Heart left ventricle (tissue), 16 donors: Measurements from ENCODE around the gene ITGAX. TPM values are rescaled to one million over a fixed set of nuclear protein-coding genes. Genes with fewer than 3 reads are reported as not detected.
"Not testable (repeated sequence)": the region's sequence is repeated elsewhere in the genome, so short reads cannot be mapped to it uniquely, and the experiment has no call there.

Experiments used
- ATAC-seq, 4 donors: fragments of 200-7000 bp; cut with Tn5 transposase; one replicate each; pipeline ENCODE4 v1.9.1; 2020 to 2022; ENCODE audit warnings: moderate library complexity in 4 of 4, mild to moderate bottlenecking in 3 of 4, moderate number of reproducible peaks in 1 of 4
- DNase-seq, 5 donors: peaks; one replicate each; pipeline ENCODE4 v3.0.0-alpha.2; 2020
- H3K27ac ChIP-seq, 12 donors: fragments of 200-600 bp; sonication (generic) in 4 of 12; one replicate each; pipeline versions ENCODE4 v1.5.0 to v1.8.0; 2016 to 2022; ENCODE audit warnings: mild to moderate bottlenecking in 2 of 12
- H3K27me3 ChIP-seq, 9 donors: fragments of 200-600 bp; sonication (generic) in 2 of 9; one replicate each; pipeline versions ENCODE4 v1.5.1 to v1.8.0; 2016 to 2022; ENCODE audit warnings: mild to moderate bottlenecking in 3 of 9
- H3K36me3 ChIP-seq, 9 donors: fragments of 200-600 bp; sonication (generic) in 2 of 9; one replicate each; pipeline versions ENCODE4 v1.5.0 to v1.8.0; 2018 to 2022; ENCODE audit warnings: mild to moderate bottlenecking in 2 of 9
- H3K4me1 ChIP-seq, 12 donors: fragments of 200-600 bp; sonication (generic) in 4 of 12; one replicate each; pipeline versions ENCODE4 v1.5.0 to v1.8.0; 2016 to 2022; ENCODE audit warnings: mild to moderate bottlenecking in 3 of 12
- H3K4me3 ChIP-seq, 12 donors: fragments of 200-600 bp; sonication (generic) in 4 of 12; one replicate each; pipeline versions ENCODE4 v1.5.0 to v1.8.0; 2017 to 2022; ENCODE audit warnings: mild to moderate bottlenecking in 9 of 12, moderate library complexity in 4 of 12
- H3K9me3 ChIP-seq, 12 donors: fragments of 200-600 bp; sonication (generic) in 4 of 12; one replicate each; pipeline versions ENCODE4 v1.5.0 to v1.8.0; 2016 to 2022; ENCODE audit warnings: mild to moderate bottlenecking in 1 of 12
- POLR2A ChIP-seq, 2 donors: fragments of 450-650 bp; IDR thresholded peaks; one replicate each; pipeline ENCODE4 v1.6.1; 2017; ENCODE audit warnings: antibody characterized with exemption in 2 of 2, mild to moderate bottlenecking in 2 of 2, moderate library complexity in 2 of 2
- WGBS, 4 donors: extraction: QIAGEN DNeasy Blood & Tissue Kit in 2 of 4; methylation state at CpG; one replicate each; pipeline versions ENCODE4 v1.1.5 to v1.1.7; 2013 to 2018; 5-methylcytosine and 5-hydroxymethylcytosine counted together
- intact Hi-C, 10 donors: fragments of 100-400 bp; cut with DNase I; formaldehyde crosslinking; loops; one replicate each; pipeline versions ENCODE4 v1.11.1 to v1.14.2; 2022
- polyA plus RNA-seq, 2 donors: library from polyadenylated mRNA; stranded (reverse); fragments of 200-250 nt; gene quantifications; one replicate each; pipeline ENCODE4 v1.2.3, GENCODE V29; 2013
- total RNA-seq, 9 donors: library from RNA; depleted of rRNA in 2 of 9; stranded (reverse); fragments of >200 nt in 2 of 9; fragmentation: NEBNext Ultra II Directional in 3 of 9; extraction: Animal tissue kit (Norgen Biotek cat#: 25700) in 3 of 9; gene quantifications; one replicate each; pipeline versions ENCODE4 v1.1.0 to v1.2.4, GENCODE V29; 2016 to 2023
- TF ChIP-seq, protein P1 (sequence below), 12 donors: fragments of 200-600 bp; sonication (generic) in 4 of 12; IDR thresholded peaks; one replicate each; pipeline versions ENCODE4 v1.5.0 to v1.8.0; 2018 to 2022; ENCODE audit warnings: antibody characterized with exemption in 12 of 12, mild to moderate bottlenecking in 5 of 12
- donor health status: ischemic (EF 13 %, LVEDD 7.1; RV severe dilation, severe dysfunction).
- donor health status: healthy with polysubstance abuse.
- donor health status: DM: no; HTN: yes; CAD: no.
- donor health status: DM: no; HTN: no; CAD: no.
- donor health status: ischemic (EF 25% LVEDD 6.9; RV normal size, moderate dysfunction).
- donor health status: ischemic (EF 25% LVEDD 5.7; RV mildly dilated, moderate dysfunction).
- donor health status: healthy.
- donor health status: DM: yes; HTN: yes; CAD: no.
- donor health status: ischemic (EF 35%, LVEDD 5.7; RV mildly dilated, moderate dysfunction).
- donor health status: nonischemic (EF 11% LVEDD 7.7; RV severe dilation, severe dysfunction).
- donor health status: DM: yes; HTN: yes; CAD: no.
- donor health status: PGD.
- donor health status: ischemic (EF 29% LVEDD 5.4; RV normal size, mild dysfunction).
- donor health status: nonischemic (EF 23%, LVEDD 6.1; RV moderate dilation, normal function).

ITGAX gene
- total and polyA plus RNA-seq, 11 donors, result 0.73 to 52.7 (median 2.0) TPM

DNA sequence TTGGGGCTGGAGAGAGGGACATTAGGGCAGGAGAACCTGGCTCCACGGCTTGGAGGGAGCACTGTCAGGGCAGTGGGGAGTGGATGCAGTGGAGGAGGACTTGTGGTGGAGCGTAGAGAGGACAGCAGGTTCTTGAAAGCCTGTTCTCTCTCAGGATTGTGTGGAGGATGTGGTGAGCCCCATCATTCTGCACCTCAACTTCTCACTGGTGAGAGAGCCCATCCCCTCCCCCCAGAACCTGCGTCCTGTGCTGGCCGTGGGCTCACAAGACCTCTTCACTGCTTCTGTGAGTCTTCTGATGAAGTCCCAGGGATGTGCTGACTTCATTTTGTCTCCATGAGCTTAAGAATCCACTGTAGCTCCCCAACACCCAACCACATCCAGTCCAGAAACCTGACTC lies 59.7 kb downstream of the ITGAX start:
- ATAC-seq (no peak), DNase-seq (no peak)
- intact Hi-C loops, result no loop called here
- WGBS, 4 donors, result 73 to 88% (median 84%) methylated on average over 4 of the region's 4 CpGs
- Histone ChIP-seq H3K4me1 (no peaks in the 10 kb centered on the region), H3K9me3 (peaks cover 0 to 3% (median 0%) of the 10 kb centered on the region in 12 donors), H3K27me3 (peaks cover 0 to 5% (median 0%) of the 10 kb centered on the region in 9 donors), H3K27ac (no peak overlapping the region), H3K4me3 (no peak overlapping the region), H3K36me3 (no peaks in the 10 kb centered on the region)
- no peak for TF ChIP-seq POLR2A (IDR thresholded peaks at IDR 0.05)
- TF ChIP-seq, protein P1, sequence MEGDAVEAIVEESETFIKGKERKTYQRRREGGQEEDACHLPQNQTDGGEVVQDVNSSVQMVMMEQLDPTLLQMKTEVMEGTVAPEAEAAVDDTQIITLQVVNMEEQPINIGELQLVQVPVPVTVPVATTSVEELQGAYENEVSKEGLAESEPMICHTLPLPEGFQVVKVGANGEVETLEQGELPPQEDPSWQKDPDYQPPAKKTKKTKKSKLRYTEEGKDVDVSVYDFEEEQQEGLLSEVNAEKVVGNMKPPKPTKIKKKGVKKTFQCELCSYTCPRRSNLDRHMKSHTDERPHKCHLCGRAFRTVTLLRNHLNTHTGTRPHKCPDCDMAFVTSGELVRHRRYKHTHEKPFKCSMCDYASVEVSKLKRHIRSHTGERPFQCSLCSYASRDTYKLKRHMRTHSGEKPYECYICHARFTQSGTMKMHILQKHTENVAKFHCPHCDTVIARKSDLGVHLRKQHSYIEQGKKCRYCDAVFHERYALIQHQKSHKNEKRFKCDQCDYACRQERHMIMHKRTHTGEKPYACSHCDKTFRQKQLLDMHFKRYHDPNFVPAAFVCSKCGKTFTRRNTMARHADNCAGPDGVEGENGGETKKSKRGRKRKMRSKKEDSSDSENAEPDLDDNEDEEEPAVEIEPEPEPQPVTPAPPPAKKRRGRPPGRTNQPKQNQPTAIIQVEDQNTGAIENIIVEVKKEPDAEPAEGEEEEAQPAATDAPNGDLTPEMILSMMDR (IDR thresholded peaks at IDR 0.05), result no peak

DNA sequence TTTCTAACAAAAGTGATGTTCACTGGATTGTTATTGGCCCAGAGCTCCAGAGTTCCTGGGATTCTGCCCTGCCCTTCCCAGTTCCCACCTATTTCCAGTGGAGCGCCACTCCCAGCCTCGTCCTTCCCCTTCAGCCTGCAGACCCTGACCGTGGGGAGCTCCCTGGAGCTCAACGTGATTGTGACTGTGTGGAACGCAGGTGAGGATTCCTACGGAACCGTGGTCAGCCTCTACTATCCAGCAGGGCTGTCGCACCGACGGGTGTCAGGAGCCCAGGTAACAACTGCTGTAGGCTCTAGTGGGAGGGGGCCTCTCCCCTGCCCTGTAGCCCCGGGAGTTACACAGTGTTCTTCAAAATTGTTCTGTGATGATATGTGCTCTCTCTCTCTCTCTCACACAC lies 61.4 kb downstream of the ITGAX start:
- ATAC-seq (no peak), DNase-seq (no peak)
- Histone ChIP-seq H3K9me3 (peaks cover 0 to 3% (median 0%) of the 10 kb centered on the region in 12 donors), H3K4me3 (no peak overlapping the region), H3K27ac (no peak overlapping the region), H3K4me1 (no peaks in the 10 kb centered on the region), H3K27me3 (peaks cover 0 to 2% (median 0%) of the 10 kb centered on the region in 9 donors), H3K36me3 (no peaks in the 10 kb centered on the region)
- intact Hi-C loops, result no loop called here
- TF ChIP-seq POLR2A (IDR thresholded peaks at IDR 0.05), result no peak
- TF ChIP-seq, protein P1 (IDR thresholded peaks at IDR 0.05), result no peak
- WGBS, 4 donors, result 82 to 85% (median 85%) methylated on average over 11 of the region's 11 CpGs

DNA sequence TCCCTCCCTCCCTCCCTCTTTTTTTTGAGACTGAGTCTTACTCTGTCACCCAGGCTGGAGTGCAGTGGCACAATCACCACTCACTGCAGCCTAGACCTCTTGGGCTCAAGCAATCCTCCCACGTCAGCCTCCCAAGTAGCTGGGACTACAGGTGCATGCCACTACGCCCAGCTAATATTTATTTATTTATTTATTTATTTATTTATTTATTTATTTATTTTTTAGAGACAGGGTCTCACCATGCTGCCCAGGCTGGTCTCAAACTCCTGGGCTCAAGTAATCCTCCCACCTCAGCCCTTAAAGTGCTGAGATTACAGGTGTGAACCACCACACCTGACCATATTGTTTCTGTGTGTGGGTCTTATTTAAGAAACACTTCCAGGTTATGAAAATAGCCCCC lies 62.1 kb downstream of the ITGAX start:
- intact Hi-C loops, H3K27ac ChIP-seq, H3K27me3 ChIP-seq, H3K4me3 ChIP-seq, ATAC-seq, DNase-seq, H3K36me3 ChIP-seq, H3K4me1 ChIP-seq, H3K9me3 ChIP-seq: not testable (repeated sequence)
- WGBS, 4 donors, result 78 to 89% (median 85%) methylated on average over 2 of the region's 2 CpGs

DNA sequence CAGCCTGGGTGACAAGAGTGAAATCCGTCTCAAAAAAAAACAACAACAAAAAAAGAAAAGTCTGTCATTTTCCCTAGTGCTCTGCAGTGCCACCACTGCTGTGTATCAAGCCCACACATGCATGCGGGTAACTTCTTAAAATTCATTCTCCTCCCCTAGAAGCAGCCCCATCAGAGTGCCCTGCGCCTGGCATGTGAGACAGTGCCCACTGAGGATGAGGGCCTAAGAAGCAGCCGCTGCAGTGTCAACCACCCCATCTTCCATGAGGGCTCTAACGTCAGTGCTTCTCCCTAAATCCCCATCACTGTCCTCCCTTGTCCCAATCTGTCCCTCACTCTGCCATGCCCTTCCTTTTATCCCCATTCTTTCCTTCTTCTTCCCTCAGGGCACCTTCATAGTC lies 62.9 kb downstream of the ITGAX start:
- TF ChIP-seq, protein P1 (IDR thresholded peaks at IDR 0.05), result no peak
- no peak for TF ChIP-seq POLR2A (IDR thresholded peaks at IDR 0.05)
- 86 to 92% (median 91%) methylated on average over 5 of the region's 5 CpGs for WGBS, 4 donors

DNA sequence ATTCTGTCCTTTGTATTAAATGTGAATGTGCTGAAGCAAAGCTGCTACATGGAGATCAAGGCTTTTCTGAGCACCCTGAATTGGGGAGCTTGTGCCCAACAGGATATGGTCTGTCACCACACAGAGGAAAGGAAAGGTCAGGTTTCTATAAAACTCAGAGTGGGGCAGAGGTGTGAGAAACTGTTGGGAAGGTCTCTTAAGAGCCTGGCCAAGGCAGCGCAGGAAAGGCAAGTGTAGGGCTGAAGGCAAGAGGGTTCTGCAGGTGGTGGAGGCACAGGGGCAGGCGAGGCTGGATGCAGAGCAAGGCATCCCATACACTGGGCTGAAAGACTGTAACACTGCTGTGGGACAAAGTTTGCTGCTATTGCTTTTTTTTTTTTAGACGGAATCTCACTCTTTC lies 65.1 kb downstream of the ITGAX start:
- Histone ChIP-seq H3K27me3 (peaks cover 0 to 2% (median 0%) of the 10 kb centered on the region in 9 donors), H3K9me3 (peaks cover 0 to 3% (median 0%) of the 10 kb centered on the region in 12 donors), H3K4me3 (no peak overlapping the region), H3K36me3 (peaks cover 0 to 2% (median 0%) of the 10 kb centered on the region in 9 donors), H3K27ac (no peak overlapping the region), H3K4me1 (peaks cover 0 to 9% (median 0%) of the 10 kb centered on the region in 12 donors)
- intact Hi-C loops, result loop anchor here in 1 of 10 donors (10.0 kb wide), 1 partner anchor 225 kb away; no protein-coding TSS in a partner anchor
- DNase-seq, result no peak
- WGBS, 4 donors, result 63 to 82% (median 73%) methylated on average over 3 of the region's 3 CpGs
- TF ChIP-seq, protein P1 (IDR thresholded peaks at IDR 0.05), result no peak
- TF ChIP-seq POLR2A (IDR thresholded peaks at IDR 0.05), result no peak
- ATAC-seq, result no peak

More for the DNA sequence above, 62.9 kb downstream of the ITGAX start:
- Histone ChIP-seq H3K4me1 (peaks cover 0 to 7% (median 0%) of the 10 kb centered on the region in 12 donors), H3K27me3 (peaks cover 0 to 2% (median 0%) of the 10 kb centered on the region in 9 donors), H3K4me3 (no peak overlapping the region), H3K27ac (no peak overlapping the region), H3K9me3 (peaks cover 0 to 3% (median 0%) of the 10 kb centered on the region in 12 donors), H3K36me3 (no peaks in the 10 kb centered on the region)
- DNase-seq (no peak), ATAC-seq (no peak)
- intact Hi-C loops, result no loop called here
